ENCODE data around the gene DDX25. TPM values are rescaled to one million over a fixed set of nuclear protein-coding genes. Genes with fewer than 3 reads are reported as not detected.

The DDX25 gene
- total RNA-seq, 1 donor from 2014 or later: 1.8 TPM

- TF ChIP-seq CTCF (conservative IDR thresholded peaks at IDR 0.05): no peak
Measured at GRCh38 chr11:125926682-125927081, 22.4 kb downstream of the DDX25 start.

GRCh38 chr11:125929445-125930075, 25.3 kb downstream of the DDX25 start:
- Mint-ChIP-seq H3K27ac (no peak overlapping the region), H3K4me1 (ENCODE audit: unreplicated experiment) (peaks cover 38% of the 10 kb centered on the region), H3K4me3 (no peak overlapping the region), H3K9me3 (no peaks in the 10 kb centered on the region), H3K36me3 (no peaks in the 10 kb centered on the region), H3K27me3 (peaks cover 6% of the 10 kb centered on the region)
- no peak for DNase-seq (ENCODE audit: extremely low spot score, unreplicated experiment)
- no peak for TF ChIP-seq CTCF (conservative IDR thresholded peaks at IDR 0.05)

More at GRCh38 chr11:125926682-125927081, 22.4 kb downstream of the DDX25 start:
- peaks cover 33% of the 10 kb centered on the region for H3K4me1 Mint-ChIP-seq (ENCODE audit: unreplicated experiment)
- no peak overlapping the region for H3K27ac Mint-ChIP-seq
- no peaks in the 10 kb centered on the region for H3K9me3 Mint-ChIP-seq
- H3K27me3 Mint-ChIP-seq: peaks cover 8% of the 10 kb centered on the region
- H3K4me3 Mint-ChIP-seq: no peak overlapping the region
- peak; percentile 34 for DNase-seq (ENCODE audit: extremely low spot score, unreplicated experiment)
- no peaks in the 10 kb centered on the region for H3K36me3 Mint-ChIP-seq

GRCh38 chr11:125930076-125930450, 25.8 kb downstream of the DDX25 start:
- no peak for DNase-seq (ENCODE audit: extremely low spot score, unreplicated experiment)
- TF ChIP-seq CTCF (conservative IDR thresholded peaks at IDR 0.05): no peak
- peaks cover 6% of the 10 kb centered on the region for H3K27me3 Mint-ChIP-seq
- no peaks in the 10 kb centered on the region for H3K9me3 Mint-ChIP-seq
- no peaks in the 10 kb centered on the region for H3K36me3 Mint-ChIP-seq
- no peak overlapping the region for H3K27ac Mint-ChIP-seq
- H3K4me3 Mint-ChIP-seq: no peak overlapping the region
- H3K4me1 Mint-ChIP-seq (ENCODE audit: unreplicated experiment): peaks cover 36% of the 10 kb centered on the region

- no peak overlapping the region for H3K4me3 Mint-ChIP-seq
- peaks cover 39% of the 10 kb centered on the region for H3K4me1 Mint-ChIP-seq (ENCODE audit: unreplicated experiment)
- no peak overlapping the region for H3K27ac Mint-ChIP-seq
- H3K9me3 Mint-ChIP-seq: no peaks in the 10 kb centered on the region
- no peak for DNase-seq (ENCODE audit: extremely low spot score, unreplicated experiment)
- TF ChIP-seq CTCF (conservative IDR thresholded peaks at IDR 0.05): no peak
- no peaks in the 10 kb centered on the region for H3K36me3 Mint-ChIP-seq
- peaks cover 2% of the 10 kb centered on the region for H3K27me3 Mint-ChIP-seq
Measured at GRCh38 chr11:125931116-125931515, 26.8 kb downstream of the DDX25 start.

- H3K27ac Mint-ChIP-seq: no peak overlapping the region
- no peaks in the 10 kb centered on the region for H3K36me3 Mint-ChIP-seq
- no peak for TF ChIP-seq CTCF (conservative IDR thresholded peaks at IDR 0.05)
- no peak for DNase-seq (ENCODE audit: extremely low spot score, unreplicated experiment)
- no peaks in the 10 kb centered on the region for H3K9me3 Mint-ChIP-seq
- no peak overlapping the region for H3K4me3 Mint-ChIP-seq
- peaks cover 2% of the 10 kb centered on the region for H3K27me3 Mint-ChIP-seq
- H3K4me1 Mint-ChIP-seq (ENCODE audit: unreplicated experiment): peaks cover 41% of the 10 kb centered on the region
Measured at GRCh38 chr11:125931668-125932067, 27.4 kb downstream of the DDX25 start.
